Heart left ventricle (tissue), 13 donors: ENCODE measurements around the gene RBPMS2.

Source experiments
- CTCF ChIP-seq, 12 donors: fragments of 200-600 bp; sonication (generic) in 4 of 12; IDR thresholded peaks; one replicate each; pipeline versions ENCODE4 v1.5.0 to v1.8.0; 2018 to 2022; ENCODE audit warnings: antibody characterized with exemption in 12 of 12, mild to moderate bottlenecking in 5 of 12
- POLR2A ChIP-seq, 2 donors: fragments of 450-650 bp; IDR thresholded peaks; one replicate each; pipeline ENCODE4 v1.6.1; 2017; ENCODE audit warnings: antibody characterized with exemption in 2 of 2, mild to moderate bottlenecking in 2 of 2, moderate library complexity in 2 of 2
- donor health status: ischemic (EF 13 %, LVEDD 7.1; RV severe dilation, severe dysfunction).
- donor health status: DM: no; HTN: yes; CAD: no.
- donor health status: DM: no; HTN: no; CAD: no.
- donor health status: ischemic (EF 25% LVEDD 6.9; RV normal size, moderate dysfunction).
- donor health status: ischemic (EF 25% LVEDD 5.7; RV mildly dilated, moderate dysfunction).
- donor health status: ischemic (EF 35%, LVEDD 5.7; RV mildly dilated, moderate dysfunction).
- donor health status: nonischemic (EF 11% LVEDD 7.7; RV severe dilation, severe dysfunction).
- donor health status: DM: yes; HTN: yes; CAD: no.
- donor health status: PGD.
- donor health status: ischemic (EF 29% LVEDD 5.4; RV normal size, mild dysfunction).
- donor health status: nonischemic (EF 23%, LVEDD 6.1; RV moderate dilation, normal function).

DNA sequence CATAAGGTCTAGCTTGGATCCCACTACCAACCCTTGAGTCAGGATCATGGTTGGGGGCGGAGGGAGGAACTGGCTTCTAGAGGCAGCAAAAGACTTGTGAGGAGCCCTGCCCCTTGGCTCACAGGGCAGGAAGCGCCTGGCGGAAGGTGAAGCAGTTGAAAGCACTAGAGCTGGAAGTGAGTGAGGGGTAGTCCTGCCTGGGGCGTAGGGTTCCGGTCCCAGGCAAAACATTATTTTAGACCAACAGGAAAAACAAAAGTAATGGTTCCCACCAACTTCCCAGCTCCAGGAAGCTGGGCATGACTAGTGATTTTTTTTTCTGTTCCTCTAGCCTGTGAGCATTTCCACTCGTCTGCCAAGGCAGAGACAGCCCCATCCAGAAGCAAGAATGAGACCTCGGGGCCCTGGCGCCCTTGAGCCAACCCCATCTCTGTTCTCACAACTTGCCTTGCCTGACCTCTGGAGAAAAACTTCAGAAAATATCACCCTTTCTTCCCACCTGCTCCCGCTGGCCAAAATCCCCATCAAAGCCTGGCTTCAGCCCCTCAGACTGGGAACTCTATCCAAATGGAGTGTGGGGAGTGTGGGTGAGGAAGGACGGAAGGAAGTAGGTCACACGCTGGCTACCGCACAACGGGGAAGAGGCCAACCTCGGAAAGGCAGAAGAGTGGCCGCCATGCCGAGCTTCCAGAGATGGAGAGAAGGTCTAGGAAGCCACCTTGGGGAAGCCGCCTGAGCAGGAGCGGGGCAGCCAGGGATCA lies 57.5 kb downstream of the RBPMS2 start:
- TF ChIP-seq CTCF (IDR thresholded peaks at IDR 0.05) (no peak), POLR2A (IDR thresholded peaks at IDR 0.05) (no peak)
